SU-DHL-6 (cell line): ENCODE data around the gene SLC34A3.

Source experiments
- CTCF ChIP-seq: fragments of 200-600 bp; sonication (generic); IDR thresholded peaks from one replicate; pipeline ENCODE4 v1.5.1; 2017; ENCODE audit warnings: antibody characterized with exemption, mild to moderate bottlenecking, low read length, moderate library complexity; ENCODE audit not compliant: insufficient read depth, poor library complexity, severe bottlenecking
- EZH2phosphoT487 ChIP-seq: fragments of 200-600 bp; sonication (generic), shearing (Covaris generic); conservative IDR thresholded peaks from 2 replicates; pipeline ENCODE4 v1.6.1; 2018; ENCODE audit warnings: mild to moderate bottlenecking, antibody characterized with exemption, low read length, moderate library complexity, mixed read lengths

DNA sequence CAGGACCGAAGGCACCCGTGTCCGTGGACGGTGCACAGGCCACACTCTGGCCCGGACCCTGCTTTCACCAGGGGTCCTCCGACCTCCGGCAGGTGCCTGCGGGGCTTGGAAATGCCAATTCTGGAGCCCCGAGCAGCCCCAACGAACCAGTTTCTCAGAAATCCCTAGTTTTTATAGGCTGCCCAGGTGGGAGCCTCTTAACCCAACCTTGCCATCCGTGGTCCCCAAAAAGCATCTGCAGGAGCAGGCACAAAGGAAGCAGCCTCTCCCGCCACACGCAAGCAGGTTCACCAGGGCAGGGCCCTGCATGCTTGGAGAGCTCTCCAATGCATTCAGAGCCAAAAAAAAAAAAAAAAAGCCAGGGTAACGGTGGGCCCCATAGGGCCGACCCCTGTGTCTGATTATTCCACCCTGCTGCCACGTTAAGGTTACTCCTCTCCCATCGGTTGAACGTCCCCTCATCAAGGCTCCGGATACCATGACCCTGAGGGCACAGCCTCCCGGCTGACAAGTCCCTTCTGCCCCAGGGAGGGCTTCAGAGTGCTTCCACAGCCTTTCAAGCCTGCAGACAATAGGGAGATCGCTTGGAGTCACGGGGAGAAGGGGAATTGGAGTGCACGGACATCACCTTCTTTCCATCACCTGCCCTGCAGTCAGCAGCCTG is 29.4 kb upstream of the SLC34A3 start:
- TF ChIP-seq CTCF = no peak
- TF ChIP-seq EZH2phosphoT487 = no peak
